ENCODE results near the gene DCLK2. TPM values are rescaled to one million over a fixed set of nuclear protein-coding genes. Genes with fewer than 3 reads are reported as not detected.

DCLK2 gene
- total and polyA plus RNA-seq, 2 donors (not counting 1 experiment from before 2014, with no cell fraction given) = 0.91 to 3.3 TPM

DNA sequence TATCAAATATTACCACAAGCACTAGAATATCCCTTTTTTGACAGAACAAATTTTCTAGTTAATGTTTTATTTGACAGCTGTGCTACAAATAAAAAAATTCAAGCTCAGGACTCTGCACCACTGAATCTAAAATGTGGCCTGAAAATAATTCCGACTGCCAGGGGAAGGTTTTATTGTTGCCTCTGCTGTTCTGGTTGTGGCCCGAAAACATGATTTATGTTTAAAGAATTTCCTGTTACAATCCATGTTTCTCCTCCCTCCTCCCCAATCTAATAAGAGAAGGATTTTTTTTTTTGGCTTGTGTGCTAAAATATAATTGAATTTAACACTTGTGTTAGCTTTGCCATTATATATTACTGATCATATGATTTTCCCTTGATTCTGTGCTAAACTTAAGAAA, 227.8 kb downstream of the DCLK2 start:
- H3K79me2 ChIP-seq (ENCODE audit: control insufficient read depth, insufficient read depth, low read length) = no peaks in the 10 kb centered on the region
- H3K27me3 ChIP-seq (replicated peaks in 1 of 4; ENCODE audit: control extremely low read depth in 1 of 4, control insufficient read depth in 3 of 4, insufficient read depth in 4 of 4, low read length in 3 of 4) = no peaks in the 10 kb centered on the region
- ChIA-PET POLR2A (no interaction called here), CTCF (no interaction called here)
- Mint-ChIP-seq H3K27ac (no peak overlapping the region), H3K4me3 (no peak overlapping the region), H3K27me3 (no peaks in the 10 kb centered on the region), H3K4me1 (no peaks in the 10 kb centered on the region), H3K9me3 (ENCODE audit: insufficient read depth) (no peaks in the 10 kb centered on the region)
- H4K20me1 ChIP-seq (ENCODE audit: control insufficient read depth, insufficient read depth, low read length, poor library complexity, severe bottlenecking) = no peaks in the 10 kb centered on the region
- peaks cover 4 to 17% of the 10 kb centered on the region in 2 experiments for H3K36me3 ChIP-seq (replicated peaks in 1 of 2; ENCODE audit: control extremely low read depth in 1 of 2, control insufficient read depth in 1 of 2, extremely low read depth in 1 of 2, insufficient read depth in 2 of 2, low read length in 1 of 2)
- no peak overlapping the region for H2AFZ ChIP-seq (ENCODE audit: insufficient read depth, low read depth, low read length, poor library complexity, severe bottlenecking)
- no peak for DNase-seq
- TF ChIP-seq EZH2 (IDR thresholded peaks at IDR 0.05; ENCODE audit: borderline replicate concordance, insufficient read depth, low read depth, low read length, poor library complexity, severe bottlenecking) = no peak
- TF ChIP-seq, protein P1, sequence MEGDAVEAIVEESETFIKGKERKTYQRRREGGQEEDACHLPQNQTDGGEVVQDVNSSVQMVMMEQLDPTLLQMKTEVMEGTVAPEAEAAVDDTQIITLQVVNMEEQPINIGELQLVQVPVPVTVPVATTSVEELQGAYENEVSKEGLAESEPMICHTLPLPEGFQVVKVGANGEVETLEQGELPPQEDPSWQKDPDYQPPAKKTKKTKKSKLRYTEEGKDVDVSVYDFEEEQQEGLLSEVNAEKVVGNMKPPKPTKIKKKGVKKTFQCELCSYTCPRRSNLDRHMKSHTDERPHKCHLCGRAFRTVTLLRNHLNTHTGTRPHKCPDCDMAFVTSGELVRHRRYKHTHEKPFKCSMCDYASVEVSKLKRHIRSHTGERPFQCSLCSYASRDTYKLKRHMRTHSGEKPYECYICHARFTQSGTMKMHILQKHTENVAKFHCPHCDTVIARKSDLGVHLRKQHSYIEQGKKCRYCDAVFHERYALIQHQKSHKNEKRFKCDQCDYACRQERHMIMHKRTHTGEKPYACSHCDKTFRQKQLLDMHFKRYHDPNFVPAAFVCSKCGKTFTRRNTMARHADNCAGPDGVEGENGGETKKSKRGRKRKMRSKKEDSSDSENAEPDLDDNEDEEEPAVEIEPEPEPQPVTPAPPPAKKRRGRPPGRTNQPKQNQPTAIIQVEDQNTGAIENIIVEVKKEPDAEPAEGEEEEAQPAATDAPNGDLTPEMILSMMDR (IDR thresholded peaks at IDR 0.05) = no peak
- H3K9me3 ChIP-seq (ENCODE audit: control extremely low read depth in 1 of 3, control insufficient read depth in 2 of 3, insufficient read depth in 1 of 3, low read length in 2 of 3) = no peaks in the 10 kb centered on the region
- ATAC-seq (ENCODE audit: low read depth) = no peak
- intact Hi-C loops (cut with micrococcal nuclease) = no loop called here
- H3K27ac ChIP-seq (ENCODE audit: low read length in 2 of 2) = no peak overlapping the region
- WGBS (ENCODE audit: insufficient coverage) = no CpG with 5 or more reads among the region's 2 CpGs
- no peak overlapping the region for H3K4me3 ChIP-seq (ENCODE audit: control extremely low read depth in 1 of 5, extremely low read depth in 1 of 5, insufficient read depth in 1 of 5, low read depth in 2 of 5, low read length in 4 of 5)
- no peak overlapping the region for H3K4me2 ChIP-seq (replicated peaks; ENCODE audit: low read depth, low read length, poor library complexity, severe bottlenecking)
- no peaks in the 10 kb centered on the region for H3K4me1 ChIP-seq (ENCODE audit: control insufficient read depth in 2 of 2, insufficient read depth in 2 of 2, low read length in 2 of 2)
- H3K9ac ChIP-seq (ENCODE audit: low read length) = no peak overlapping the region

DNA sequence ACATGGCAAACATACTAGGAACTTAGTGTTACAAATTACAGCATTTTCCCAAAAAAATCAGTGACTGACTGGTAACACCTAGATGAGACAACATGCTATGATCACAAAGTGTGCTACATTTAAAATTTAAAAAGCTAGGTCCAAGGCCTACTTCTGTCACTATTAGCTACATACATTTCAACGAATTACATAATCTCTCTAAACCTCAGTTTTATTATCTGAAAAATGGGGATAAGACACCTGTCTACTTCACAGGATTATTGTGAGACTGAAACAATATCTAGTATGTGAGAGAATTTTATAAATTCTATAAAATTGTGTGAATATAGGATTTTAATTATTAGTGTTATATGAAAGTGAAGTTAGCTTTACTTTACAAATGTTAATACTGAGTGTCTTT, 228.5 kb downstream of the DCLK2 start:
- H3K9me3 ChIP-seq (ENCODE audit: control extremely low read depth in 1 of 3, control insufficient read depth in 2 of 3, insufficient read depth in 1 of 3, low read length in 2 of 3) = no peaks in the 10 kb centered on the region
- WGBS (ENCODE audit: insufficient coverage) = no CpG with 5 or more reads among the region's 1 CpG
- ChIA-PET POLR2A (no interaction called here), CTCF (no interaction called here)
- no peaks in the 10 kb centered on the region for H3K4me1 Mint-ChIP-seq
- no peaks in the 10 kb centered on the region for H4K20me1 ChIP-seq (ENCODE audit: control insufficient read depth, insufficient read depth, low read length, poor library complexity, severe bottlenecking)
- ATAC-seq (ENCODE audit: low read depth) = no peak
- H3K27ac ChIP-seq (ENCODE audit: low read length in 2 of 2) = no peak overlapping the region
- H2AFZ ChIP-seq (ENCODE audit: insufficient read depth, low read depth, low read length, poor library complexity, severe bottlenecking) = no peak overlapping the region
- no peak overlapping the region for H3K4me2 ChIP-seq (replicated peaks; ENCODE audit: low read depth, low read length, poor library complexity, severe bottlenecking)
- no peak overlapping the region for H3K4me3 Mint-ChIP-seq
- peaks cover 4 to 17% of the 10 kb centered on the region in 2 experiments for H3K36me3 ChIP-seq (replicated peaks in 1 of 2; ENCODE audit: control extremely low read depth in 1 of 2, control insufficient read depth in 1 of 2, extremely low read depth in 1 of 2, insufficient read depth in 2 of 2, low read length in 1 of 2)
- no peak overlapping the region for H3K4me3 ChIP-seq (ENCODE audit: control extremely low read depth in 1 of 5, extremely low read depth in 1 of 5, insufficient read depth in 1 of 5, low read depth in 2 of 5, low read length in 4 of 5)
- no peak overlapping the region for H3K9ac ChIP-seq (ENCODE audit: low read length)
- no peaks in the 10 kb centered on the region for H3K9me3 Mint-ChIP-seq (ENCODE audit: insufficient read depth)
- no peak for DNase-seq
- intact Hi-C loops (cut with micrococcal nuclease) = no loop called here
- no peaks in the 10 kb centered on the region for H3K4me1 ChIP-seq (ENCODE audit: control insufficient read depth in 2 of 2, insufficient read depth in 2 of 2, low read length in 2 of 2)
- H3K27me3 ChIP-seq (replicated peaks in 1 of 4; ENCODE audit: control extremely low read depth in 1 of 4, control insufficient read depth in 3 of 4, insufficient read depth in 4 of 4, low read length in 3 of 4) = no peaks in the 10 kb centered on the region
- TF ChIP-seq, protein P1 (IDR thresholded peaks at IDR 0.05) = no peak
- TF ChIP-seq EZH2 (IDR thresholded peaks at IDR 0.05; ENCODE audit: borderline replicate concordance, insufficient read depth, low read depth, low read length, poor library complexity, severe bottlenecking) = no peak
- no peak overlapping the region for H3K27ac Mint-ChIP-seq
- no peaks in the 10 kb centered on the region for H3K79me2 ChIP-seq (ENCODE audit: control insufficient read depth, insufficient read depth, low read length)
- no peaks in the 10 kb centered on the region for H3K27me3 Mint-ChIP-seq

Small RNAs within 50 kb of the gene (small RNA-seq; reads per million reads assigned to genes)
- gene RNU7-194P (ENCODE audit: insufficient read length, low read depth, low replicate concordance) = not detected
